Left colon (tissue), 2 donors: ENCODE results near the gene ATP2A2. TPM values are rescaled to one million over a fixed set of nuclear protein-coding genes. Genes with fewer than 3 reads are reported as not detected.

ENCODE experiments used
- ATAC-seq: fragments of 200-7000 bp; cut with Tn5 transposase; one replicate; pipeline ENCODE4 v1.9.1; 2020; ENCODE audit warnings: mild to moderate bottlenecking, moderate library complexity
- DNase-seq, 2 donors: peaks; one replicate each; pipeline ENCODE4 v3.0.0-alpha.2; 2020
- intact Hi-C, 2 donors: fragments of 100-400 bp; cut with DNase I in 1 of 2; cut with micrococcal nuclease in 1 of 2; formaldehyde crosslinking; loops; one replicate each; pipeline versions ENCODE4 v1.11.2 to v1.14.0; 2022; cut with DNase I, micrococcal nuclease
- long read RNA-seq: library from polyadenylated mRNA; unstranded; transcript quantifications from one replicate; pipeline ENCODE4 v2.0.0, GENCODE V29; 2021
- total RNA-seq, 2 donors: library from RNA; stranded (reverse); fragmentation: NEBNext Ultra II Directional; extraction: Animal tissue kit (Norgen Biotek cat#: 25700); gene quantifications; one replicate each; pipeline ENCODE4 v1.2.1, GENCODE V29; 2021
- donor health status: DM: no; HTN: no; CAD: no.
- donor health status: DM: yes; HTN: yes; CAD: no.

The ATP2A2 gene
- total RNA-seq: 100 to 1,000 TPM; 248 to 279 TPM
- long read RNA-seq, full-length matches to known transcripts: 1 of 28 reads
- long read RNA-seq, partial matches to known transcripts: 6 of 28 reads
- long read RNA-seq, other reads (novel, unspliced or antisense): 21 of 28 reads

DNA sequence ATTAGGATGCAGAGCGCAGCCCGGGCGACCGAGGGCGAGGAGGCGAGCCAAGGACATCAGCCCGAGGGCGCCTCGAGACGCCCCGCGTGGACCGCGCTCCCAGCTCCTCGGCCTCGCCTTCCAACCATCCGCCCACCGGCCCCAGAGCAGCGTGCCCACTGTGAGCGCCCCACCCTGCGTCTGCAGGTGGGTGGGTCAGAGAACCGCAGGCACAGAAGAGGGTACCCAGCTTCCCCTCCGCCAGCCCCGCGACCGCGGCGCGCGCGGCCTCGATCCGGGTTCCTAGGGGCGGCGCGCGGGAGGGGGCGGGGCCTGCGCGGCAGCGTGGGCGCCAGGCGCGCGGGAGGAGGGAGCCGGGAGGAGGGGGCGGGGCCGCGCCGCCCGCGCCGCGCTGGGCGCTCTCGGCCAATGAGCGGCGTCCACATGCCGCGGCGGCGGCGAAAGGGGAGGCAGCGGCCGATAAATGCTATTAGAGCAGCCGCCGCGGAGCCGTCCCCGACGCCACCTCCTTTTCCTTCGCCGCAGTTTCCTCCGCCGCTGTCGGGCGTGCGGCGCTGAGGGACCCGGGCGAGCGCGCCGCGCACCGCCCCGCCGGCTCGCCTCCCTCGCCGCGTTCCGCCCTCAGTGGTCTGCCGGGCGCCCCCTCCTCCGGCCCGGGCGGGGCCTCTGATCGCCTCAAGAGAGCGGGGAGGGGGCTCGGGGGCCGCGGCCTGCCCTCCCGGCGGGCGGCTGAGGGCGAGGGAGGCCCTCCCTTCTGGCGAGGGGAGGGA lies at the start of gene ATP2A2:
TSS of gene ATP2A2 (plus strand) at position 469 of the 770 bp plus-strand sequence. CDS start 543 bp downstream, outside the sequence.
- peak; percentile 87 for ATAC-seq
- intact Hi-C loops: no loop called here
- peak; percentile 87 to 92 for DNase-seq

- DNase-seq: no peak
- intact Hi-C loops: no loop called here
- peak; percentile 91 for ATAC-seq
These were observed 47.7 kb upstream of the ATP2A2 start for GRCh38 chr12:110233212-110233903.

DNA sequence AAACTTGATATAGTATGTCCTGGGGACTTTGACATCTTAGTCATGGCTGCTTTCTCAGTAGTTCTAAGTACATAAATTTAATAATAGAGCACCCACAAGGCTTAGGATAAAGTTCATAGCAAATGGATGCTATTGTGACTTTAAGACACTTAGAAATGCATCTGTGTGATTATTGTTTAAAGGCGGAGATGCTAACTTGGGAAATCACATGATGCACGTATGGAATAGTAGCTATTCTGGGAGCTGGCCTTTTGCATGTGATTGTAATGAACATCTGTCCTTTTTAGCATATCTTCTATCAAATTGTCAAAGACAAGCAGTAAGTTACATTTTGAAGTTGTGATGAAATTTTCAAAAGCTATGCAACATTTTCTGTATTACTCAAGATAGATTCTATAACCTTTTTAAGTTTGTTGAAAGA lies 46.7 kb upstream of the ATP2A2 start:
- intact Hi-C loops: no loop called here
- DNase-seq: no peak
- peak; percentile 74 for ATAC-seq

- intact Hi-C loops: no loop called here
- no peak for DNase-seq
- peak; percentile 50 for ATAC-seq
These were observed 46.3 kb upstream of the ATP2A2 start for GRCh38 chr12:110234755-110235154.

DNA sequence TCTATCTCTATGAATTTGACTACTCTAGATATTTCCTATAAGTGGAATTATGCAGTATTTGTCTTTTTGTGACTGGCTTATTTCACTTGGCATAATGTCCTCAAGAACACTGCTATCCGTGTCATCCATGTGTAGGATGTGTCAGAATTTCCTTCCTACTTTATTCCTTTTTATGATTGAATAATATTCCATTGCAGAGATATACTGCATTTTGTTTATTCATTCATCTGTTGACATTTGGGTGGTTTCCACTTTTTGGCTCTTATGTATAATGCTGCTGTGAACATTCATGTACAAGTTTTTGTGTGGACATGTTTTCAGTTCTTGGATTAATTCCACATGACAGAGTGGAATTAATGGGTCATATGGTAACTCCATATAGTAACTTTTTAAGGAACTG lies 45.7 kb upstream of the ATP2A2 start:
- no peak for ATAC-seq
- intact Hi-C loops: no loop called here
- DNase-seq: no peak

DNA sequence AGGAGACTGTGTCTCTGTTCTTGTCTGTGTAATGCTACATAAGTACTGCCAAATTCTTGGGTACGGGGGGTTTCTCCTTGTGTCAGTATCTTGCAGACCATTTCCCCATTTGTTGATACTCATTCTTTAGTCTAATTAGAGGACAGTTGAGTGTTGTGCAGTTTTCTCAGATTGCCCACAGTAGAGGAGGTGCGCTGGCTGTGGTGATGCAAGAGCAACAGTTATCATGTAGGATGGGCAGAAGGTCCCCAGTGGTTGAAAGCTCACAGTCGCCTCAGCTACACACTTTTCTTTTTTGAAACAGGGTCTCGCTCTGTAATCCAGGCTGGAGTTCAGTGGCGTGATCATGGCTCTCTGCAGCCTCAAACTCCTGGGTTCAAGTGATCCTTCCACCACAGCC lies 37.8 kb upstream of the ATP2A2 start:
- intact Hi-C loops: no loop called here
- ATAC-seq (no peak), DNase-seq (no peak)

DNA sequence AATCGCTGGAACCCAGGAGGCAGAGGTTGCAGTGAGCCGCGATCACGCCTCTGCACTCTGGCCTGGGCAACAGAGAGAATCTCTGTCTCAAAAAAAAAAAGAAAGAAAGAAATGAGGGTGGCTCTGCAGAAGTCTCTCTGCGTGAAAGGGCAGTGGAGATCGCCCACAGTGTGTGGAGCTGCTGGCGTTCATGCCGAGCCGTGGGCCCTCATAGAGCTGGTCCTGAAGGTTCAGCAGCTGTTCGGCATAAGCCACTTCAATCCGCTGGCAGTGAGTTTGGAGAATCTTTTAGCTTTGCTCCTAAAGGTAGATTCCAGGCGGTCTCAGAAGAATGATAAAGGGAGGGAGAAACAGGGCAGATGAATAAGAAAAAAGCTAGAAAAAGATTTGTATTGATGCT lies 36.7 kb upstream of the ATP2A2 start:
- DNase-seq: no peak
- no peak for ATAC-seq
- intact Hi-C loops: no loop called here

DNA sequence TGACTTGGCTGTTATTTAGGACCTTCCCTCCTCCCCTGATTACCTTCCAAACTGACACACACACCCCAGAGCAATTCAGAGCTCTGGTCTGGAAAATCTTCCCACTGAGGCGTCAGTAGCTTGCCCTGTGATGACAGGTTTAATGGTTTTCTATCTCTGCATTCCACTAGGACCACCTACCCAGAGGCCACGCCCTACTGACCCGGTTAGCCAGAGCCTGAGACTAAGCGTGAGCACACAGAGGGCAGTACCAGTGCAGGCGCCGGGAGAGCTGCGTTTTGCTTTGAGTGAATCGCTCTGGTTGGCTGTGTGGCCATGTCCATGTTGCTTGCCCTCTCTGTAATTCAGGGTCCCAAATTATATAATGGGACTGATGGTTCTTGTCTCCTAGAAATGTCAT lies 36.2 kb upstream of the ATP2A2 start:
- intact Hi-C loops: no loop called here
- ATAC-seq: no peak
- no peak for DNase-seq

DNA sequence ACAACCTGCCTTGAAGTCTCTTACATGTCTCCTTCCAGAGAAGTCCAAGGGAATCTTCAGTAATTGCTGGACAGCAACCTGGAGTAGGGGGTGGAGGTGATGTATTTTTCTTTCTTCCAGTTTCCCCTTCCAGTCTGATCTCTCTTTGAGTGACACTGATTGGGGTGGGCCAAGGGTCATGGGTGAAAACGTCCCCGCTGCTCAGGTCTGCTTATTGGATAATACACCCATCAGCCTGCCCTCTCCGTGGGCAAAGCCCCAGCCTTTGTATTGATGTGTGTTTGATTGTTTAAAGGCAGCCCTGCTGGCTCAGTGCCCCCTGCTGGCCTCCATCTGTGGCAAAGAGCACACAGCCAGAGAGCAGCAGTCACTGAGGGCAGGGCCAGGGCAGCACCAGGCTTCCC lies 35.7 kb upstream of the ATP2A2 start:
- peak; percentile 24 for ATAC-seq
- intact Hi-C loops: no loop called here
- peak; percentile 71 to 81 for DNase-seq

- DNase-seq (no peak), ATAC-seq (no peak)
- intact Hi-C loops: no loop called here
These were observed 34.3 kb upstream of the ATP2A2 start for GRCh38 chr12:110246636-110247339.

GRCh38 chr12:110247340-110248095 lies 33.5 kb upstream of the ATP2A2 start:
- peak; percentile 75 to 88 for DNase-seq
- ATAC-seq: peak; percentile 80
- intact Hi-C loops: no loop called here

GRCh38 chr12:110248096-110248447 lies 33.0 kb upstream of the ATP2A2 start:
- intact Hi-C loops: no loop called here
- ATAC-seq (no peak), DNase-seq (peak in 1 of 2 donors; percentile 44)

- peak; percentile 6 for ATAC-seq
- peak in 1 of 2 donors; percentile 38 for DNase-seq
- intact Hi-C loops: no loop called here
These were observed 31.9 kb upstream of the ATP2A2 start for GRCh38 chr12:110249105-110249504.

- ATAC-seq (peak; percentile 63), DNase-seq (peak; percentile 67 to 73)
- intact Hi-C loops: no loop called here
These were observed 31.3 kb upstream of the ATP2A2 start for GRCh38 chr12:110249716-110250225.

DNA sequence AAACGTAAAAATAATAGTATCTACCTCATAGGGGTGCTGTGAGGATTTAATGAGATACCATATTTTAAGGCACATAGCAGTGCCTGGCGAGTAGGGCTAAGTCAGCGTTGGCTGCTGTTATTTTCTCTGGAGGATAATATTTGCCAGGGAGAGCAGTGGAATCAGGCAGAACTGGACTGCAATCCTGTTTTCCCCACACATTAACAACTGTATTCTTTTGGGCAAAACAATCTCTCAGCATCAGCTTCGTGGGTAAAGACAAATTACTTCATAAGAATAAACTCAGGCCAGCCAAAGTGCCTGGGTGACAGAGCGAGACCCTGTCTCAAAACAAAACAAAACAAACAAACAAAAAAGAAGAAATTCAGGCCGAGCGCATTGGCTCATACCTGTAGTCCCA lies 29.7 kb upstream of the ATP2A2 start:
- ATAC-seq: no peak
- intact Hi-C loops: no loop called here

DNA sequence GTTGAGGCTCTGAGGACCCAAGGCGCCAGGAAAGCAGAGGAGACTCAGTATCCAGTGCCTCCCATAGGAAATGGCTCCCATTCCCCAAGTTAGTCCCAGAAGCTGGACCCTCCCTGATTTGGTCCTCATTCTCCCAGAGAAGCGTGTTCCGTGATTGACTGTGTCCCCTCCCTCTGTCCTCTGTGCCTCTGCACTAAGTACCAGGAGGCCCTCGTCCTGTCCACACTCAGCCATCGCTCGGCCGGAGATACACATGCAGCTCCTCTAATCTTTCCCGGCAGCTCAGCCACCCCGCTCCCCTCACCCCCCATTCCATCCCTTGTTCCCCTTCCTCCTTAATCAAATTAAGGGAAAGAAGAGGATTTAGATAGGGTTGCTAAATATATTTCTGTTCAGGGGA lies 28.3 kb upstream of the ATP2A2 start:
- DNase-seq: no peak
- intact Hi-C loops: no loop called here

More for the DNA sequence above, 29.7 kb upstream of the ATP2A2 start:
- DNase-seq: no peak

GRCh38 chr12:110253176-110253575 lies 27.9 kb upstream of the ATP2A2 start:
- DNase-seq: peak; percentile 34 to 46
- no peak for ATAC-seq
- intact Hi-C loops: no loop called here

More for the DNA sequence above, 28.3 kb upstream of the ATP2A2 start:
- no peak for ATAC-seq

DNA sequence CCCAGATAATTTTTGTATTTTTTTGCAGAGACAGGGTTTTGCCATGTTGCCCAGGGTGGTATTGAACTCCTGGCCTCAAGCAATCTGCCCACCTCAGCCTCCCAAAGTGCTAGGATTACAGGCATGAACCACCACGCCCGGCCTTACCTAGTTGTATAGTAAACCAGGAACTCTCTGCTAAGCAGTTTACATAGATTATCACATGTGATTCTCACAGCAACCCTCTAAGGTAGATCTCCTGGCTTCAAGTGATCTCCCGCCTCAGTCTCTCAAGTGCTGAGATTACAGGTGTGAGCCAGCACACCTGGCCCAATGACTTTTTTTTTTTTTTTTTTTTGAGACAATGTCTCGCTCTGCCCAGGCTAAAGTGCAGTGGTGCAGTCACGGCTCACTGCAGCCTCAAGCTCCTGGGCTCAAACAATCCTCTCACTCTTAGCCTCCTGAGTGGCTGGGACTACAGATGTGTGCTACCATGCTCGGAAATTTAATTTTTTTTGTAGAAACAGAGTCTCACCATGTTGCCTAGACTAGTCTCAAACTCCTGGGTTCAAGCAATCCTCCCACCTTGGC lies 26.0 kb upstream of the ATP2A2 start:
- peak; percentile 75 for ATAC-seq
- intact Hi-C loops: no loop called here
- DNase-seq: peak in 1 of 2 donors; percentile 37
